SK-N-SH (cell line): ENCODE results near the gene SPOCK1.

Experiments used
- CTCF ChIP-seq: fragments of 200-600 bp; sonication (generic); IDR thresholded peaks from 2 replicates; pipeline ENCODE4 v1.6.1; 2017; ENCODE audit warnings: antibody characterized with exemption, mild to moderate bottlenecking, moderate library complexity
- EZH2phosphoT487 ChIP-seq: fragments of 200-600 bp; sonication (generic); IDR thresholded peaks from 2 replicates; pipeline ENCODE4 v1.6.1; 2017; ENCODE audit warnings: low read depth, mixed run types, mild to moderate bottlenecking, antibody characterized with exemption, moderate library complexity, borderline replicate concordance
- MXI1 ChIP-seq: IDR thresholded peaks from 2 replicates; pipeline ENCODE4 v1.6.1; 2012; ENCODE audit warnings: mild to moderate bottlenecking, low read depth, low read length, improper control_type of control experiment
- RFX5 ChIP-seq: IDR thresholded peaks from 2 replicates; pipeline ENCODE4 v1.6.1; 2012; ENCODE audit warnings: mild to moderate bottlenecking, improper control_type of control experiment, low read length
- TF ChIP-seq, protein P1 (sequence below): IDR thresholded peaks from 2 replicates; pipeline ENCODE4 v1.4.0; 2012; ENCODE audit warnings: low read depth

DNA sequence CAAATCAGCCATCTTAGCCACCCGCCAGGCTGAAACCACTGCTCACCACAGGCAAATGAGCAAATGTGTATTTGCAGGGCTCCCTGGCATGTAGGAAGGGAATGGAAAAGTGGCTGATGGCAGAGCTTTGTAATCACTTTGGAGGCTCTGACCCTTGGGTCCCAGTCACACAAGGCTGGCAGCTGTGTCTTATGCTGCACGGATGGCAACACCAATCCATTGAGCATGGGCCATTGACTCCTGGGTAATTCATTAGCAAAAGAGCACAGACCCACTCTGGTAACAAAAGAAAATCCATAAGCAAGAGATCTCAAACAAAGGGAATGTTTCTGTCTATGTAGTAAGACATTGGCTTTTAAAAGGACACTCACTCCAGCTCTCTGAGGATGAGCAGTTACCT, 57.6 kb downstream of the SPOCK1 start:
- TF ChIP-seq MXI1 (no peak), CTCF (no peak), EZH2phosphoT487 (no peak), RFX5 (no peak)
- TF ChIP-seq, protein P1, sequence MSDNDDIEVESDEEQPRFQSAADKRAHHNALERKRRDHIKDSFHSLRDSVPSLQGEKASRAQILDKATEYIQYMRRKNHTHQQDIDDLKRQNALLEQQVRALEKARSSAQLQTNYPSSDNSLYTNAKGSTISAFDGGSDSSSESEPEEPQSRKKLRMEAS = no peak
